Stimulated activated CD8-positive, alpha-beta memory T cell treated with anti-CD3 and anti-CD28 coated beads, Interleukin-2, amount 100 ng/mL, for 1 hour (primary cell): ENCODE results near the gene PPP1R12C.
A peak's percentile ranks its signal among the peaks of the same experiment; 100 is the strongest.

Experiments used
- DNase-seq, 2 donors: peaks; one replicate each; pipeline ENCODE4 v3.0.0-alpha.2; 2020; ENCODE audit warnings: low read depth in 2 of 2

The PPP1R12C gene

DNA sequence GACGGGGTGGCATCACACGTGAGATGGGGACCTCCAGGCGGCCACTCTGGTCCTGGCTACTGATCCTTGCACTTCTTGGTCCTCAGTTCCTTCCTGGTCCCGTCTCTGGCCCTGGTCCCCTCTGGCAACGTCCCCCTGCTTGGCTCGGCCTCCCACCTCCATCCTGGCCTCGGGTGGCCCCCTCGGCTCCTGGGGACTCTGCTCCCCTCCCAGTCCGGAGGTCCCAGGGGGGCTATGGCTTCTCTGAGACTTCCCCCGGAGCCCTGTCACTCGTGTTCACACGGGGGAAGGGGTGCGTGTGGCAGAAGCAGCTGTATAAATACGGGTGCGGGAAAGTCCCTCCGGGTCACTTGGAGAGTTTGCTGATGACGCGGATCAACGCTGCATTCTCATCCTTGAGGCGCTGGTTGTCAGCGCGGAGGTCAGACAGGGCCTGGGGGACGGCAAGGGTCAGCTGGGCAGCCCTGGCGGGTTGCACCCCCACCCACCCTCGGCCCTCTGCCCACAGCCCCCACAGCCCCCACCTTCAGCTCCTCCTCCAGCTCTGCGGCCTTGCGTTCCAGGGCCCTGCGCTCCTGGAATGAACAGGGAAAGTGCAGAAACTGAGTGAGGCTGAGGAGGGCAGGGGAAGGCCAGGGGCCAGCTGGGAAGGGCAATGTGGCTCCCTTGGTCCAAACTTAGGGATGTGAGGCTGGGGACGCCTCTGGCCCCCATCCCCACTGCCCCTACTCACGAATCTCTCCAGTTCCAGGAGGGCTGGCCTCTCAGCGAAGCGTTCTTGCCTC, 26.1 kb downstream of the PPP1R12C start:
- DNase-seq, result no peak

DNA sequence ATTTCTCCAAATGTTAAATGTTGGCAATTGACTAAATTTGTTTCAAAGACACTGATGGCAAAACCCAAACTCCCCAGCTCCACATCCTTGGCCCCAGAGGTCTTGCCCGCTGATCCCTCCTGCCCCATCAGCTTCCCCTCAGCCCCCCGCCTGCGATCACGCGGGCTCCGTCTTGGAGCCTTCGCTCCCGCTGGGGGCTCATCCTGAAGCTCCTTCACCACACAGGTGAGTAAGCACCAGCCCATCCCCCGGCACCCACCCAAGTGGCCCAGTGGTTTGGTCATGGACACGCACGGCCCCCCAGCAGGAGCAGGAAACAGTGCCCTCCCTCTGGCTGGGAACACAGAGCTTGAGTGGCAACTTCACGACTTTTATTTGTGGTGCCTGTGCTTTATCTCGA, 26.9 kb downstream of the PPP1R12C start:
- DNase-seq, result no peak

DNA sequence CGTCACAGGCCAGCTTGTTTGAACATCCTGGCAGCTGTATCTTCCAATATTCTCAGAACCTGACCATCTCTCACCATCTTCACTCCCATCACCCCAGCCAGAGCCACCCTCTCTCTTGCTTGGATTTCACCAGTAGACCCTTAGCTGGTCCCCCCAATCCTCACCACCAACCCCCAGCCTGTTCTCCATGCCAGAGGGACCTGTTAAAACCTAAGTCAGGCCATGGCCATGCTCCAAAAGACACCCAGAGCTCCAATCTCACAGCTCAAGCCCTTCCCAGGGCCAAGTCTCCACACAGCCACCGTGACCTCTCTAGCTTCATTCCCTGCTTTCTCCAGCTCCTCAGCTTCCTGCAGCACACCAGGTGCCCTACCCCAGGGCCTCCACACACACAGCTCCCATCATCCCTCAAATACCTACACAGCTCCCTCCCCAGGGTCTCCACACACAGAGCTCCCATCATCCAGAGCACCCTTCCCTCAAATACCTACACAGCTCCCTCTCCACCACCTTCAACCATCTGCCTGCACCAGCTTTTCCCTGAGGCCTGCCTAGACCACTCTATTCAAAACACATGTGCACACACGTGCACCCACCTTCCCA, 28.0 kb downstream of the PPP1R12C start:
- DNase-seq, result no peak

DNA sequence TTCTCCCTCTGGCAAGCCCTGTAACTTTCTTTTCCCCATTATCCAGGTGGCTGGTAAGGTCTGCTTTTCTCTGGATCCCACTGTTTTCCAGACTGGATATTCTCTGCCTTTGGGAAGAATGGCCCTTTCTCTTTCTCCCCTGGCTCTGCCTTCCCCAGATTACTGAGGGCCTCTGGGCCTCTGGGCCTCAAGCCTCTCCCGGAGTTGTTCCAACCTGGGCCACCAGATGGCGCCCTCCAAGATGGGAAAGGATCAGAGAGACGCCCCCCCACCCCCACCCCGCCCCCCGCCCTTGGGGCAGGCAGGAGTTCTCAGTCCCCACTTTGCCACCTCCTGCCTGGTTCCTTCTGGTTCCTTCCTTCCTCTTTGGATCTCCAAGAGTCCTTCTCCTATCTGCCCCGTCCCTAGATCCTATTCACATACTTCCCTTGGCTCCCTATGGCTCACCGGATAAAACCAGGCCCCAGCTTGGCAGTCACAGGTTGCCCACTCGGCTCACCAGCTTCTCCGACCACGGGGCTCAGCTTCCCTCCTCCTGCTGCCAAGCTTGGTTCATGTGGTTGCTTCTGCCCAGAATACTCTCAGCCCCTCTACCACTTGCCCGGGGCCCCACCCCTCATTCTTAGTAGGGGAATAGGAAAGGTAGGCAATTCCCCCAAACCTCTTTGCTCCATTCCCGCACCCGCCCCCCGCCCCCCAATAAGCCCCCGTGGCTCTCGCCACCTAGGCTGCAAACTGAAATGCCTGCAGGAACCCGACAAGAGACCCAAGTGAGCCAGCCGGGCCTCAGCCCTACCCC, 28.7 kb downstream of the PPP1R12C start:
- DNase-seq, result peak; percentile 61 to 62

DNA sequence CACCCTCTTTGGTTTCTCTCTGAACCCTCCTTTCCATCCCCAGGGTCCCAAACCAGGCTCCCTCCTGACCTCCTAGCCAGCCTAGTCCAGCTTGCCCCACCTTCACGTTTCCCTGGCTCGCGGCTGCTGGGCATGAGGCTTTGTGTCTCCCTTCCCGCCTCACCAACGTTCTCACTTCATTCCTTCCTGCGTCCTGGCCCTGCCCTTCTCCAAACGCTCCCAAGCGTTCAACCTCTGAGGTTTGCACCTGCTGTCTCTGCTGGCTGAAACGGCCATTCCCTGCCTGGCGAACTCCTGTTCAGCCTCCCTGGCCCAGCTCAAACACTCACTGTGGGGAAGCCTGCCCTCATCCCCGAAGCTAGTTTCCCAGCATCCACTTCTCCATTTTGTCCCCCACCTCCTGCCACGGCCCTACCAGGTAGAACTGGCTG, 29.4 kb downstream of the PPP1R12C start:
- no peak for DNase-seq

DNA sequence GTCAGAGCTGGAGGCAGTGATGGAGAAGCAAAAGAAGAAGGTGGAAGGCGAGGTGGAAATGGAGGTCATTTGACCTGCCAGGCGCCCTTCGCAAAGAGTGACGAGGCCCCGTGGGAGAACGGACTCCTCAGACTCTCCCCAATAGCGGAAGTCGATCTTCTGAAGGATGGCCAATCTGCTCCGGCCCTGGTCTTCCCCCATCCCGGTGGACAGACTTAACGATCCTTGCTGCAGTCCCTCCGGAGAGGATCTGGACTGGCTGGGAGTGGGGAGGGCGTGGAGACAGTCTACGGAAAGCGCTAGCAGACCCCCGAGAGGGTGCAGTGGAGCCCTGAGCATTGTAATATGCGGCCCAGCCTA, 29.9 kb downstream of the PPP1R12C start:
- DNase-seq, result no peak

DNA sequence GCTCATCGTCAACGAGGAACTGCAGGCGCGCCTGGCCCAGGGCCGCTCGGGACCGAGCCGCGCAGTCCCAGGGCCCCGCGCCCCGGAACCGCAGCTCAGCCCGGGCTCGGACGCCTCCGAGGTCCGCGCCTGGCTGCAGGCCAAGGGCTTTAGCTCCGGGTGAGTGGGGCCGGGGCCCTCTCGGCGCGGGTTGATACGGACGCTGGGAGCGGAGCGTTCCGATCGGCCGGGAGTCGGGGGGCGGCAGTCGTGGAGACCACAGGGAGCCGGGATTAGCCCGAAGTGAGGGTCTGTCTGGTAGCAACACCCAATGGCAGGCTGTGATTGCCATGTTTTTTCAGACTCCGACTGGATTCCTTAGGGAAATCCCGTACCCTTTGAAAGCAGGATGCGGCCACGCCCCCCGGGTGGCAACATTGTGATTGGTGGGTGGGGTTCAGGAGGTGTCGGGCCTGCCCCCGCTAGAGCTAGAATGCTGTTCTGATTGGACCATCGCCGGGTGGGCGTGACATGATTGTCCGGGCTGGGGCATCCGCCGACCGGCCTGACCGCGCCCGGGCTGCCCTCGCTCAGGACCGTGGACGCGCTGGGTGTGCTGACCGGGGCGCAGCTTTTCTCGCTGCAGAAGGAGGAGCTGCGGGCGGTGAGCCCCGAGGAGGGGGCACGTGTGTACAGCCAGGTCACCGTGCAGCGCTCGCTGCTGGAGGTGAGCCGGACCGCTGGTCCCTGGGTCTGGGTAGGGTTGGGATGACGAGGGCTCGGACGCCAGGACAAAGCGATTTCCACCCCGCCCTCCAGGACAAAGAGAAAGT, 30.5 kb downstream of the PPP1R12C start:
- peak in 1 of 2 donors; percentile 25 for DNase-seq

DNA sequence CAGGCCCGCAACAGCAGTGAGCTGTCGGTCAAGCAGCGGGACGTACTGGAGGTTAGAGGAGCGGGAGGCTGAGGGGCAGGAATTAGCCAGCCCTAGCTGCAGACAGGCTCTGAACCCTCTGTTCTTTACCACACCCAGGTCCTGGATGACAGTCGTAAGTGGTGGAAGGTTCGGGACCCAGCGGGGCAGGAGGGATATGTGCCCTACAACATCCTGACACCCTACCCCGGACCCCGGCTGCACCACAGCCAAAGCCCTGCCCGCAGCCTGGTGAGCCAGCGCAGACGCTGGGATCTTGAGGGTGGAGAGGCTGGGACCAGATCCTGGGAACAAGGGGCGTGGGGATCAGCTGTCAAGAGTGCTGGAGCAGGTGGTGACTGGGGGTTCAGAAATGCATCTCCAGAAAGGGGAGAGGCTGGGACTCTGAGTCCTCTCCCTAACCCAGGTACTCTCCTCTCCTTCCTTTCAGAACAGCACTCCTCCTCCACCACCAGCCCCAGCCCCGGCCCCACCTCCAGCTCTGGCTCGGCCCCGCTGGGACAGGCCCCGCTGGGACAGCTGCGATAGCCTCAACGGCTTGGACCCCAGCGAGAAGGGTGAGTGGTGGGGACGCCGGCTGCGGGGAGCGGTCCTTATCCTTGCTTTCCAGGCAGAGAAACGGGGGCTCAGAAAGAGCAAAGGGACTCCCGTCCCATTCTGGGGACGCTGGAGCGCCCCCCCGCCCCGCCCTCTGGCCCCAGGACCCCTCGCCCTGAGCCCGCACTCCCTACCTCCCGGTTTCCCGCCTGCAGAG, 31.3 kb downstream of the PPP1R12C start:
- DNase-seq, result no peak

DNA sequence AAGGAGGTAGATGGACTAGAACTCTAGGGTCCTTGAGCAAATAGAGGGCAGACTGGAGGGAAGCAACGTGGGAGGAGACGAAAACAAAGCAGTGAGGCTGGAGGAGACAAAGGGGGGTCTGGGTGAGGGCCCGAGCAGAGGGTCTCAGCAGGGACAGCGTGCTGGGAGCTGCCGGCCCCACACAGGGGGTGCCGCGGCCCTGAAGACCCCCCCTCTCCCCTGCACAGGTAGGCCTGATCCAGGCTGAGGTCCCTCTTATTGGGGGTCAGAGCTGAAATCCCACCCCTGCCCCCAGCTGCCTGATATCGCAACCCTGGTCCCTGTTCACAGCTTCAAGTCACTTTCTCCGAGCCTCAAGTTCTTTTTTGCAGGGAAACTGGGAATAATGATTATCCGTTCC, 33.0 kb downstream of the PPP1R12C start:
- no peak for DNase-seq

DNA sequence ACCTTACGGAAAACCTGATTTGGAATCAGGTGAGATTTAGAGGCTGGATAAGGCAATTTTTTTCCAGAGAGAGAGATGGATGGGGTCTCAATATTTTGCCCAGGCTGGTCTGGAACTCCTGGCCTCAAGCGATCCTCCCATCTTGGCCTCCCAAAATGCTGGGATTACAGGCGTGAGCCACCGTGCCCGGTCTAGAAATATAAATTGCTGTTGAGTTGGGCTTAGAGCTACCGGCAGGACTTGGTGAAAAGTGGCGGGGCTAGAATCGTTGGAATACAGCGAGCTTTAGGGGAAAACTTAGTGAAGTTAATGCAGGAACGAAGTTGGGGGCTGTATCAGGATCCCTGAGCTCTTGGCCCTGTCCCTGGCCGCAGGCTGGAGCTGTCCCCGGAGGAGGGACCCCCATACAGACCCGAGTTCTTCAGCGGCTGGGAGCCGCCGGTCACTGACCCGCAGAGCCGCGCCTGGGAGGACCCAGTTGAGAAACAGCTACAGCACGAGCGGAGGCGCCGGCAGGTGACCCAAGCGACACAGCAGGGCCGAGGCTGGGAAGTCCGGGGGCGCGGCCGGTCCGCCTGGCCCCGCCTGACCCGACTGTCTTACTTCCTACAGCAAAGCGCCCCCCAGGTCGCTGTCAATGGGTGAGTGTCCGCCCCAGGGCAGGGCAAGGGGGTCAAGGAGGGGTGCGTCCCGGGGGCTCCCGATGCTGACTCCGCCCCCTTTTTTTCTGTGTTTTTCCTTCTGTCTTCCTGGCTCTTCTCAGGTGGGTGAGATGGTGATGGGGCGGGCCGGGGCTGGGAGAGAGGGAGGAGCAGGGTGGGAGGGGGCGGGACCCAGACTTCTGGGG, 34.2 kb downstream of the PPP1R12C start:
- no peak for DNase-seq

DNA sequence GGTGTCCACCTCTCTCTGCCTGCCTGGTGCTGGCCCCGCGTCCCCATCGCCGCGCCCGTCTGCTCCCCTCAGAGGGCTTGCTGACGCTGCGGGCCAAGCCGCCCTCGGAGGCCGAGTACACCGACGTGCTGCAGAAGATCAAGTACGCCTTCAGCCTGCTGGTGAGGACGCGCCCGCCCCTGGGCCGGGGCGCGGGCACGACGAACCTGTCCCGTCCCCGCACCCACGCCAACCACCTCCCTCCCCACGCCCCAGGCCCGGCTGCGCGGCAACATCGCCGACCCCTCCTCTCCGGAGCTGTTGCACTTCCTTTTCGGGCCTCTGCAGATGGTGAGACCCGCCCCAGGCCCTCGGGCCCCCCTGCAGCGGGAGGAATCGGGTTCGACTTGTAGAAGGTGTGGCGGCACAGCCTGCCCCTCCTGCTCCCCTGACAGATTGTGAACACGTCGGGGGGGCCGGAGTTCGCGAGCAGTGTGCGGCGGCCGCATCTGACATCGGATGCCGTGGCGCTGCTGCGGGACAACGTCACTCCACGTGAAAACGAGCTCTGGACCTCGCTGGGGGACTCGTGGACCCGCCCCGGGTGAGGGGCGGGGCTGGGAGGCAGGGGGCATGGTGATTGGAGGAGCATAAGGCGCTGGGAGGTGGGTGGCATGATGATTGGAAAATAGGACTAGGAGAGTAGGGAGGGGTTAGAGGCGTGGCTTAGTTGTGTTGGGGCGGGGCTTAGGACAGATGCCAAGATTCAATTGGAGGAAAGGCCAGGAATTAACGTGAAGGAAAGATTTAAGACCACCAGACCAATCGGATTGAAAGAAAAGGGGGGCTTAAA, 35.2 kb downstream of the PPP1R12C start:
- DNase-seq, result no peak

DNA sequence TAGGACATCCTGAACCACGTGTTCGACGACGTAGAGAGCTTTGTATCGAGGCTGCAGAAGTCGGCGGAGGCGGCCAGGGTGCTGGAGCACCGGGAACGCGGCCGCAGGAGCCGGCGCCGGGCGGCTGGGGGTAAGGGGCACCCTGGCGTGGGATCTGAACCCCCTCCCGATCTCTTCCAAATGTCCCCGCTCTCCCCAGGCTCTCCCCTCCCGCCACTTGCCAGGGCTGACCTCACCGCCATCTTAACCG, 35.7 kb downstream of the PPP1R12C start:
- DNase-seq, result no peak

DNA sequence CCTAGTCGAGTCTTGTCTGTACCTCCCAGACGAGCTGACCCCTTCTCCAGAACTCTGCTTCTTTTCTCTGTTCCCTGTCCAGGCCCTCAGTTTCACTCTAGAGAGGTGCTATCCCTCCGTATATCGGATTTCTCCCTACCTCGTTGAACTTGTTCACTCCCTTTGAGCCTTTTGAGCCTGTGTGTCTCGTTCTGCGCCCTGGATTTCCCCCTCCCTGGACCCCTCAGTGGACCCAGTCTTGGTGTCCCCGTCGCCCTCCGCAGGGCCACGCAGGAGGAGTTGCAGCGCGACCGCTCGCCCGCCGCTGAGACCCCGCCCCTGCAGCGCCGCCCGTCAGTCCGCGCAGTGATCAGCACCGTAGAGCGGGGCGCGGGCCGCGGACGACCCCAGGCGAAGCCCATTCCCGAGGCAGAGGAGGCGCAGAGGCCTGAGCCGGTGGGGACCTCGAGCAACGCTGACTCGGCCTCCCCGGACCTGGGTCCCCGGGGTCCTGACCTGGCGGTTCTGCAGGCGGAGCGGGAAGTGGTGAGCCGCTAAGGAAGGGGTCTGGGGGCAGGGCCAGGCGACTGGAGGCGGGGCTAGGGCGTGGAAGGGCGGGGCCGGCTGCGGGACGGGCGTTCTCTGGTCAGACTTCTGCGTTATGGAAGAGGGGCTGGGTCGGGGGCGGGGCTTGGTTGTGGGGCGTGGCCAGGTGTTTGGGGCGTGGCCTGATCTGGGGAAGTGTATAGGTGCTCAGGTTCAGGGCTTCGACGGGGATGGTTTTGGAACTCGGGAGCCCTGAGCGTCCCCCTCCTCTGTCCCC, 36.3 kb downstream of the PPP1R12C start:
- DNase-seq, result peak; percentile 75 to 76

DNA sequence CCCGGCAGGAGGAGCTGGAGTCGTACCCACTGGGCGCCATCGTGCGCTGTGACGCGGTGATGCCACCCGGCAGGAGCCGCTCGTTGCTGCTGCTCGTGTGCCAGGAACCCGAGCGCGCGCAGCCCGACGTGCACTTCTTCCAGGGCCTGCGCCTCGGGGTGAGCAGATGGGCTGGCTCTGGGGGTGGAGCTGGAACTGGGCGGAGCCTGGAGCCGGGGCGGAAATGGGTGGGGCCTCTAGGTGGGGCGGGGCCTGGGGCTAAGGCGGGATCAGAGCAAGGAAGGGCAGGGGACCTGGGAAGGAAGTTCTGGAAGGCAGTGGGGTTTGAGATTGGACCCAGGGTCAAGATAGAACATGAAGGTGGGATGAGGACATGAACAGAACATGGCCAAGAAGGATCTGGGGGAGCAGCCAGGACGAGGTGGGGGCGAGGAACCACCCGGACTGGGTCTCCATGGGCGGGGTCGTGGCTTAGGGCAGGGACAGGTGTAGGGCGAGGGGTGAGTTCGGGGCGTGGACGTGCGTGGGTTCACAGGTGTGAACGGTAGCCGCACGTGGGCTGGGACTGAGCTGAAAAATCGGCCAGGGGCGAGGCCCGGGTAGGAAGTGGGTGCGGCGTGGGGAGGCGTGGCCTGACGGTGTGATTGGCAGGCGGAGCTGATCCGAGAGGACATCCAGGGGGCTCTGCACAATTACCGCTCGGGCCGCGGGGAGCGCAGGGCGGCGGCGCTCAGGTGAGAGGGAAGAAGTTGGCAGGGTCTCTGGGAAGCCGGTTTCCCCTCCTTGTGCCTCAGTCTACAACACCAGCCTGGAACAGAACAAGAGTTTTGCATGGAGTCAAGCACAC, 37.1 kb downstream of the PPP1R12C start:
- DNase-seq, result peak in 1 of 2 donors; percentile 26

DNA sequence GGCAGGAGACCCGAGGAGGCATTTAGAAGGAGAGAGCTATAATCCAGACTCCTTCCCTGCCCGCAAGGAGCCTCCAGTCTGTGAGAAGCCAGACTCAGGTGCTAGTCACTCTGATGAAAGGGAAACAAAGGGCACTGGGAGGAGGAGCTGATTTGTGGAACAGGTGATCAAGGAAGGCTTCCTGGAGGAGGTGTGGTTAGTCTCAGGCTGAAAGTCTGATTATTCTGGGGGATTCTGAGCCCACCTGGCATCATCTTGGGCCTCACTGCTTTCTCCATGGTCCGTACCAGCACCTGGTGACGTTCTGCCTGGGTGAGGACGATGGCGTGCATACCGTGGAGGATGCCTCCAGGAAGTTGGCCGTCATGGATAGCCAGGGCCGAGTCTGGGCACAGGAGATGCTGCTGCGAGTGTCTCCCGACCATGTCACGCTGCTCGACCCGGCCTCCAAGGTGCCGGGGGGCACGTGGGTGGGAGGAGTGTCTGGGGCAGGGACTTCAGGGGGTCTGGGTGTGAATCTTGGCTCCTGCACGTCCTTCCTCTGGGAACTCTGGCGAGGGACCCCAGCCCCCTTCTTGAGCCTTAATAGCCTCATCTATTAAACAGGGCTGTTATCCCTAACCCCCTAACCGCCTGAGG, 37.9 kb downstream of the PPP1R12C start:
- no peak for DNase-seq

DNA sequence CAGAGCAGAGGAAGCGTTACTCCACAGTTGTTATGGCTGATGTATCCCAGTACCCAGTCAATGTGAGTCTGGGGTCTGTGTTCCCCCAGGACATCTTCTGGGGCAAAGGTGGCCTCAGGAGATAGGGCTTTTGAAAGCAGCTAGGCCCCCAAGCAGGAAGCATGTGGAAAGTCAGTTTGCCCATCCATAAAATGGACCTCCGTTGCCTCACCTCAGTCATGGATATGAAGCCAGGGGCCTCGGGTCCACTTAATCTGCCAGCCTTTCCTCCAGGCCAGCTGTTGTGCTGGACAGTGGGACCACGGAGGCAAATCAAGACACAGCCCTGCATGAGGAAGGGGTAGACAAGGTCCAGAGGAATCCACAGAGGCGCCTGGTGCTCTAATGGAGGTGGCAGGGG, 38.4 kb downstream of the PPP1R12C start:
- no peak for DNase-seq

DNA sequence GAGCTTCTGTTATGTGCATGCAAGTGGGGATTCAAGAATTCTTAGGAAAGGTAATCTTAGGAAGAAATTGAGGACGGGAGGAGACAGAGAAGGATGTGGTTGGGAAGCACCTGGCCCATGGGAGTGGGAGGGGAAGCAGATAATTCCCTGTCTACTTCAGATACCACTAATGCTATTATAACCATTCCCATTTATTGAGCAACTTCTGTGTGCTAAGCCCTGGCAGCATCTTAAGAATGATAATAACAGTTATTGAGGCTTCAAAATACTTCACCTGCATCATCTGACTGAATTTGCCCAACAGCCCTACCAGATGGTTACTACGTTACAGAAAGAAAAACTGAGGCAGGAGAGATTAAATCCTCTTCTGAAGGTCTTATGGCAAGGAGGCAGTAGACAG, 40.3 kb downstream of the PPP1R12C start:
- DNase-seq, result no peak
